GM21576 (cell line): Measurements from ENCODE around the gene TNS2.
"Not testable (repeated sequence)": the region's sequence is repeated elsewhere in the genome, so short reads cannot be mapped to it uniquely, and the experiment has no call there.

Experiments
- ATAC-seq: cut with Tn5 transposase; IDR thresholded peaks from one replicate; pipeline ENCODE4 v1.9.1; 2021; ENCODE audit warnings: mild to moderate bottlenecking, moderate library complexity; ENCODE audit not compliant: unreplicated experiment

The TNS2 gene

GRCh38 chr12:53107122-53107521 is 57.3 kb downstream of the TNS2 start:
- ATAC-seq = no peak

DNA sequence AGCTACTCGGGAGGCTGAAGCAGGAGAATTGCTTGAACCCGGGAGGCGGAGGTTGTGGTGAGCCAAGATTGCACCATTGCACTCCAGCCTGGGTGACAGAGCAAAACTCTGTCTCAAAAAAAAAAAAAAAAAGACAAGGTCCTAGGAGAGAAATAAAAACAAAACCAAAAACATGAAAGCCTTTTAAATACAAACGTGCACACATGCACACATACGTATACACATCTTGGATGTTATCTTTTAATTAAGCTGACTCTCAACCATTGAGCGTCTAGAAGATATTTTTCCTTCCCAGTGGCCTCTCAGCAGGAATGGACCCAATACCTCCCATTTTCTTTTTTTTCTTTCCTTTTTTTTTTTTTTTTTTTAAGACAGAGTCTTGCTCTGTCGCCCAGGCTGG is 62.6 kb downstream of the TNS2 start:
- ATAC-seq = not testable (repeated sequence)

DNA sequence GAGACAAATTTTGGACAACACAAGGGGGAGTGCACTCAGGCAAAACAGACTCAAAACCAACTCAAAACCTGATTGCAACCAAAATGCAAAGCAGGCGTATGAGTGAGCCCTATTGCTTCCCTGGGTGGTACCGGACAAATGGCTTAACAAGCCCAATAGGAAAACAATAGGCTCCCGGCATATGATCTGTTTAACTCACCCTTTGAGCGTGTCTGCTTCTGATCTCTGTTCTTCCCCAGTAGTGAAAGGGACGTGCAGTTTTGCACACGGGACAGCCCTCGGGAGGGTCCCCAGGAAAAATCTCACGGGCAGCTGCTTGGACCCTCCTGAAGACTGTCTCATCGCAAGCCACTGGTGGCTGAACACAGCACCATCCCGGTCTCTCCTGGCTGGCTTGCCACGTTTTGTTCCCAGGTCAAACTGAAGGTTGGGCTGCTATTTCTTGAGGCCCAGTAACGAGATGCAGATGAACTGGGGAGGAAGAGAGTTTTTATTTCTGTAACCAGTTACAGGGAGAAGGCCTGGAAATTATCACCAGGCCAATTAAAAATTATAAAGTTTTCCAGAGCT is 63.4 kb downstream of the TNS2 start:
- no peak for ATAC-seq

DNA sequence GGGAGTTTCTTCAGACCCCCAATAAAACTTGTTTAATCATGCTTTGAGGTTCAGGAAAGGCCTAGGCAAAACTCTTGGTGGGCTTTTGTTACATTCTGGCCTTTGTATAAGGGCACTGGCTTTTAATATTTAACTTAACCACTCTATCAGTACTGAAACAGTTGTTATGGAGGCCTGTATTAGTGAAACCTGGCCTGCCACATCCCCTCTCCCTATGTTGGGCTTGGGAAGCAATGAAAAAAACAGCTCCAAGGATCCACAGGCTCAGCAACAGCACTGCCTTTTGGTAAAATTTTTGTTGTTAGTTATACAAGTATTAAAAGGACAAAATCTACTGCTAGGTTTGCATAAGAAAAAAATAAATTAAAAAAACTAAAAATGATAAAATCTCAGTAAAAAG is 64.1 kb downstream of the TNS2 start:
- ATAC-seq = no peak
